COR-L47 (cell line): ENCODE data around the gene ARHGAP10.
A peak's percentile ranks its signal among the peaks of the same experiment; 100 is the strongest.
"Not testable (repeated sequence)": the region's sequence is repeated elsewhere in the genome, so short reads cannot be mapped to it uniquely, and the experiment has no call there.

ENCODE experiments used
- DNase-seq: peaks from one replicate; lab custom pipeline; 2025; lab: John Stamatoyannopoulos, UW

ARHGAP10 gene

DNA sequence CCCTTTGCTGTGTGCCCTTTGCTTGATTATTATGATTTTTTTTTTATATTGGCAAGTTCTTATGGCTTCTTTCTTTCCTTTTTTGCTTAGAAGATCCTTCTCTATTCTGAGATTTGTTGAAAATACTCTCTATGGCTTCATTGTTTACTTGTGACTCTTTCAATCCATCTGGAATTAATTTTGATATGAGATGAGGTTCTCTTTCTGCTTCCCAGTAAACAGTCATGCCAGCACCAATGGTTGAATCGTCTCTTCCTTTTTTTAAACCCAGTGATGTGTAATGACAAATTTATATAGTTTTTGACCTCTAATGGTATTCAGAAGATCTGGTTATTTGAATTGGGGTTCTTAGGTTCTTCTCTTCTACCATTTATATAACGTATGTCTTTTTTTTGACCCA is 121.8 kb downstream of the ARHGAP10 start:
- no peak for DNase-seq

- no peak for DNase-seq
Measured at GRCh38 chr4:147854154-147854553, 122.3 kb downstream of the ARHGAP10 start.

GRCh38 chr4:147855571-147856009 is 123.7 kb downstream of the ARHGAP10 start:
- no peak for DNase-seq

- no peak for DNase-seq
Measured at GRCh38 chr4:147860960-147861359, 129.1 kb downstream of the ARHGAP10 start.

- DNase-seq: no peak
Measured at GRCh38 chr4:147862043-147862692, 130.3 kb downstream of the ARHGAP10 start.

DNA sequence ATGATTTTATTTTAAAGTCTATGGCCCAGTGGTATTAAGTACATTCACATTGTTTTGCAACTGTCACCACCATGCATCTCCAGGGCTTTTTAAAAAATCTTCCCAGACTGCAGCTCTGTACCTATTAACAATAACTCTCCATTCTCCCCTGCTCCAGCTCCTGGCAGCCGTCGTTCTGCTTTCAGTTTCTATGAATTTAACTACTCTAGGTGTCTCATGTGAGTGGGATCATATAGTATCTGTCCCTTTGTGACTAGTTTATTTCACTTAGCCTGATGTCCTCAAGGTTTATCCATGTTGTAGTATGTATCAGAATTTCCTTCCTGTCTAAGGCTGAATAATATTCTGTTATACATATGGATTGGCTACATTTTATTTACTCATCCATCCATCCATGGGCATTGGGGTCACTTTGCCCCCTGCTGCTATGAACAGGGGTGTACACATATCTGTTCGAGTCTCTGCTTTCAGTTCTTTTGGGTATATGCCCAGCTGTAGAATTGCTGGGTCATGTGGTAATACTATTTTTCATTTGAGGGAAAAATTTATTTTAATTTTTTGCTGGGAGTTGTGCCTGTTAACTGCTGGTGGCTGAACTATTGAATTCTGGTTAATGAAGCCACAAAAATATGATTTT is 131.3 kb downstream of the ARHGAP10 start:
- no peak for DNase-seq

DNA sequence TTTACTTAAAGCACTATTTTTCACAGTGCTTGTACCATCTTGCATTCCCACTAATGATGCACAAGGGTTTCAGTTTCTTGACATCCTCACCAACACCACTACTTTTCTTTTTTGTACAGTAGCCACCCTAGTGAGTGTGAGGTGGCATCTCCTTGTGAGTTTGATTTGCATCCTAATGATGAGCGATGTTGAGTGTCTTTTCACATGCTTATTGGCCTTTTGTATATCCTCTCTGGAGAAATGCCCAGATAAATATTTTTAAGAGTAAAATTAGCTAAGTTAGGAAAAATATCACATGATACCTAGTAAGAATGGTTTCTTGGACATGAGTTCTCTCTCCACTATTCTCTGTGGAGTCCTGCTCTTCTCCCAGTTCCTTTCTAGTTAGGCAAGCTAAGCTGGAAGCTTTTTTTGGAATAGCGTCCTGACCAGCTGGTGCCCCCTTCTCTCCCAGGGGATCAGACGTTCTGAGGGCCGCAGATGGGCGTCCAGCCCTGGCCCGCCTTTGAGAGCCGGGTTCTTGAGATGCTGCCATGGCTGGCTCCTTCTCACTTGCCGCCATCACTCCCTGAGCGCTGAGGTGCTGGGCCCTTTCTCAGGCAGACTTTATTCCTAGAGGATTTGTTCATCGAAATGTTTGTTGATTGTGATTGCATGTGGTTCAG is 132.1 kb downstream of the ARHGAP10 start:
- no peak for DNase-seq

DNA sequence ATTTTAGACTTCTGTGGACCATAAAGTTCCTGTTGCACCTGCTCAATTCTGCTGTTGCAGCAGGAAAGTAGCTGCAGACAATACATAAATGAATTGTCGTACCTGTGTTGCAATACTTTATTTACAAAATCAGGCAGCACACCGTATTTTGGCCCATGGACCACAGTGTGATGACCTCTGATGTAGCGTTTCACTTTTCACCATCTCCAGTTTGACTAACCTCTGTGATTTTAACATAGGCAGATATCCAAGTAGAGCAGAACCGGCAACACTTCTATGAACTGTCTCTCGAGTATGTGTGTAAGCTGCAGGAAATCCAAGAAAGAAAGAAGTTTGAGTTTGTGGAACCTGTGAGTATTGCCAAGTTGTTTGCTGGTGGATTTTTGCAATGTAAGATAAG is 132.7 kb downstream of the ARHGAP10 start:
- no peak for DNase-seq

DNA sequence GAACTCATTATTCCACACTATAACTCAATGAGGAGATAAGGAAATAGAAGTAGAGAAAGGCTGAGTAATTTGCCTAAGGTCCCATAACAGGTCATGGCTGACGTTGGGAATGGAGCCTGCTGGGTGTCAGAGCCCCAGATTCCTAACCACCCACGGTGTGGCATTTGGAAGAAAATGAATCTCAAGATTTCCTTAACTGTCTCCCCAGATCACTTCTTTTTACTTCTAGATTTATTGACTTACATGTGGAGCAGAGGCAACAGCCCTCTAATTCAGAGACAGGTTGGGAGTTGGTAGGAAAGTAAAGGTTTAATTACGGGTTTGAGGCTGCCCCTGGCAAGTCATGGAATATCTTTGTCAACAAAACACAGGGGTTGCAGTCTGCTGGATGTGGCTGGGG is 134.0 kb downstream of the ARHGAP10 start:
- DNase-seq: no peak

- DNase-seq: peak; percentile 87
Measured at GRCh38 chr4:147866532-147867271, 134.8 kb downstream of the ARHGAP10 start.

- DNase-seq: no peak
Measured at GRCh38 chr4:147874109-147874508, 142.2 kb downstream of the ARHGAP10 start.

- no peak for DNase-seq
Measured at GRCh38 chr4:147877308-147877771, 145.5 kb downstream of the ARHGAP10 start.

DNA sequence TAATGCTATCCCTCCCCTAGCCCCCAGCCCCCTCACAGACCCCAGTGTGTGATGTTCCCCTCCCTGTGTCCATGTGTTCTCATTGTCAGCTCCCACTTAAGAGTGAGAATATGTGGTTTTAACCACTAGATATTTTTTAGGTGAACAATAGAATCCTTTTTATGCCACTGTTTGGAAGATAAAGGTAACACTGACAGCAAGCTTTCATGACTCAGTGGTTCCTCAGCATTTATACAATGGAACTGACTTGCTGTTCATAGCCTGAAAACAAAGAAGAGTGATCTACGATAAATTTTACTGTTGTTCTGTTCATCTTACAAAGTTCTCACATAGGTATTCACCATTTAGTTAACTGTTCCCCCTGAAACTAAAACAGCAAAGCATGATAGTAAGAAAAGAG is 147.8 kb downstream of the ARHGAP10 start:
- DNase-seq: no peak

GRCh38 chr4:147880511-147880910 is 148.6 kb downstream of the ARHGAP10 start:
- no peak for DNase-seq

GRCh38 chr4:147884536-147884935 is 152.6 kb downstream of the ARHGAP10 start:
- no peak for DNase-seq

DNA sequence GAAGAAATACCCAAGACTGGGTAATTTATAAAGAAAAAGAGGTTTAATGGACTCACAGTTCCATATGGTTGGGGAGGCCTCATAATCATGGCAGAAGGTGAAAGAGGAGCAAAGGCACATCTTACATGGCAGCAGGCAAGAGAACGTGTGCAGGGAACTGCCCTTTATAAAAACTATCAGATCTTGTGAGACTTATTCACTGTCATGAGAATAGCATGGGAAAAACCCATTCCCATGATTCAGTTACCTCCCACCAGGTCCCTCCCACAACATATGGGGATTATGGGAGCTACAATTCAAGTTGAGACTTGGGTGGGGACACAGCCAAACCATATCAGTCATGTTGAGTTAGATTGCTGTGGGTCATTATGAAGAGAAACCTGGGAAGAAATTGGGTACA is 153.3 kb downstream of the ARHGAP10 start:
- not testable (repeated sequence) for DNase-seq

DNA sequence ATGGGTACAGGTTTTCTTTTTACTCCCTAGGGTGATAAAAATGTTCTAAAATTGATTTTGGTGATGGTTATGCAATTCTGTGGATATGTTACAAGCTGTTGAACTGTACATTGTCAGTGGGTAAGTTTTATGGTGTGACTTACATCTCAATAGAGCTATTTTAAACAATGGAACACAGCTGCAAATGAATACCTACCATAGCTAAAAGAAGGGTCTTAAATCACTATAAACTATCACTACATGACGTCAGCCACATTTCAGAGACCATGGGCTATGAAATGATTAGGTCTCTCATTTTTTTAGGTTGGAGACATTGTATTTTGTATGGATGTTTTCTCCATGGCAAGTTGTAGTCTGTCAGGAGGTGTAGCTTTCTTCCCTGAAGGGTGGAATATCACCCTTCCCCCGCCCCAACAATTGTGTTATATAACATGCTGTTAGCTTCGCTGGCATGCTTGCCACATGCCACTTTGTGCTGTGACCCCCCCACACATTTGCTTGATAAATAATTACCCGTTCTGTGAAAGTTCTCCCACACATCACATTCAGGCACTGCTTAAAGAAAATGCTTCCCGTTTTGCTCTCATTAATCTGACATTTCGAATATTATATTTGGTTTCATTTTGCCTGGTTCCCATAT is 159.7 kb downstream of the ARHGAP10 start:
- DNase-seq: no peak

DNA sequence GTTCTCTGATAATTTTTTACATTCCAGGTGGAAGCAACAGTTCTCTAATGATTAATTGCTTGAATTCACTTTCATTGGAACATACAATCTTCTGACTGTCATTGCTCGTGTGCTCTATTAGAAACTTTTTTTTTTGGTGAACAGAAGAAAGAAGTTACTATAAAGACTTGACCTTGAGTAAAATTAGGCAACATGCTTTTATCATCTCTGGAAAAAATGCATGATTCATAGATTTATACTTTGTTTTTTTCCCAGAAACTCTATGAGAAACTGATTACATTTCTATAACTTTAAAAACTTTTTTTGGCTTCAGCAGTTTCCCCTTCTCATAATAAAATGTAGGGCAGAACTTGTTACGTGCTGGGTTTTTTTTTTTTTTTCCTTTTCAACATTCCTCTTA is 167.6 kb downstream of the ARHGAP10 start:
- no peak for DNase-seq

DNA sequence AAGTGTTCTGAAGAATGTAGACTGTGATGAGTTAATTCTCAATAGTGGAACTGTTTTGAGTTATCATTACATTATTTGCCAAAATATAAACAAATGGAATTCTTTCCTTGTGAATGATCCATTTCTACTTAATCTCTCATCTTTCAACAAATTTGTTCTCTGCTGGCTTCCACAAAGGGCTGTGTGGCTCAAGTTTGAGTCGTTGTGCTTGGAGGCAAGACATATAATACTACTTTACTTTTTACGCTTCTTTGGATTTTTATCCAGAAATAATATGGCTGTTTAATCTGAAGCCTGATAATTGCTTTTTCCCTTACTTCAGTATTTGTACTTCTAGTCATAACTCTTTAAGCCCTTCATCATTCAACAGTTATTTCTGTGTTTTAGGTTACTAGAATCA is 169.5 kb downstream of the ARHGAP10 start:
- DNase-seq: no peak

GRCh38 chr4:147901916-147902315 is 170.0 kb downstream of the ARHGAP10 start:
- DNase-seq: no peak

DNA sequence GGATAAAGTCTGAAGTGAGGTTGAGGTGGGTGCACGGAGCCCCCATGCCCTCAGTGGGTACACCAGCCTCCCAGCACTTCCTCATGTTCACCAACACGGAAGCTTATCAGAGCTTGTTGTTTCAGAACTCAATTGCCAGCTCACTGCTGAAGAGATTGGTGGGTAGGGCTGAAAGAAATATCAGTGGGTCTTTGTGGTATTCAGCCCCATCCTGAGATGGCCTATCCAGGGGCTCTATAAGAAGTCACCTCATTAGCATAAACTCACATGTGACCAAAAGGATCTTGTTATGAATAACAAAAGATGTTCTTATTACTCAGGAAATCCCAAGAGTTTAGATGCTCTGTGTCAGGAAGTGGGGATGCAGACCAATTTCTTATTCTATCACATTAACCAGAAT is 177.3 kb downstream of the ARHGAP10 start:
- no peak for DNase-seq

GRCh38 chr4:147910315-147910714 is 178.4 kb downstream of the ARHGAP10 start:
- DNase-seq: no peak
